ENCODE data around the gene RASSF1.
A peak's percentile ranks its signal among the peaks of the same experiment; 100 is the strongest.

Gene RASSF1

GRCh38 chr3:50299638-50299928, 41.1 kb downstream of the RASSF1 start:
- H3K27ac ChIP-seq (ENCODE audit: low read depth, low read length), result peak overlapping the region; percentile 20
- TF ChIP-seq CTCF (IDR thresholded peaks at IDR 0.05; ENCODE audit: low read depth, low read length, poor library complexity, severe bottlenecking) (no peak), EZH2phosphoT487 (IDR thresholded peaks at IDR 0.05; ENCODE audit: borderline replicate concordance, low read length) (no peak)
- H3K9me3 ChIP-seq (ENCODE audit: control insufficient read depth, insufficient read depth, low read length), result no peaks in the 10 kb centered on the region
- no peaks in the 10 kb centered on the region for H3K27me3 ChIP-seq (ENCODE audit: control insufficient read depth, low read length)
- H3K36me3 ChIP-seq (ENCODE audit: control insufficient read depth, low read length), result no peaks in the 10 kb centered on the region
- H3K4me3 ChIP-seq (ENCODE audit: low read length), result peak overlapping the region; percentile 98
- no peaks in the 10 kb centered on the region for H3K9me2 ChIP-seq (replicated peaks; ENCODE audit: control insufficient read depth, low read length)
- H3K4me2 ChIP-seq (ENCODE audit: low read length), result peak overlapping the region; percentile 98
- peaks cover 19% of the 10 kb centered on the region for H3K4me1 ChIP-seq (ENCODE audit: control insufficient read depth, low read length)
- peaks cover 4% of the 10 kb centered on the region; the same call in 1 of the 2 replicates for H3F3A ChIP-seq (ENCODE audit: control insufficient read depth, insufficient read depth)
- H4K20me1 ChIP-seq (ENCODE audit: control insufficient read depth, insufficient read depth, low read depth, low read length), result no peaks in the 10 kb centered on the region
- H3K79me2 ChIP-seq (ENCODE audit: control insufficient read depth, low read length), result 0 out of 2 replicates have a peak, but pooled peaks cover 3% of the 10 kb centered on the region

- no peaks in the 10 kb centered on the region for H3K36me3 ChIP-seq (ENCODE audit: control insufficient read depth, low read length)
- no peaks in the 10 kb centered on the region for H3K9me2 ChIP-seq (replicated peaks; ENCODE audit: control insufficient read depth, low read length)
- peaks cover 4% of the 10 kb centered on the region; the same call in 1 of the 2 replicates for H3F3A ChIP-seq (ENCODE audit: control insufficient read depth, insufficient read depth)
- H3K79me2 ChIP-seq (ENCODE audit: control insufficient read depth, low read length), result 0 out of 2 replicates have a peak, but pooled peaks cover 3% of the 10 kb centered on the region
- H3K27me3 ChIP-seq (ENCODE audit: control insufficient read depth, low read length), result no peaks in the 10 kb centered on the region
- TF ChIP-seq CTCF (IDR thresholded peaks at IDR 0.05; ENCODE audit: low read depth, low read length, poor library complexity, severe bottlenecking) (peak; percentile 74), EZH2phosphoT487 (IDR thresholded peaks at IDR 0.05; ENCODE audit: borderline replicate concordance, low read length) (no peak)
- peak within 1 kb of the TSS; percentile 98 for H3K4me2 ChIP-seq (ENCODE audit: low read length)
- H3K27ac ChIP-seq (ENCODE audit: low read depth, low read length), result peak within 1 kb of the TSS; percentile 66
- H3K9me3 ChIP-seq (ENCODE audit: control insufficient read depth, insufficient read depth, low read length), result no peaks in the 10 kb centered on the region
- H3K4me3 ChIP-seq (ENCODE audit: low read length), result peak within 1 kb of the TSS; percentile 98
- no peaks in the 10 kb centered on the region for H4K20me1 ChIP-seq (ENCODE audit: control insufficient read depth, insufficient read depth, low read depth, low read length)
- H3K4me1 ChIP-seq (ENCODE audit: control insufficient read depth, low read length), result peaks cover 17% of the 10 kb centered on the region
Observed at GRCh38 chr3:50298836-50299637, 41.6 kb downstream of the RASSF1 start, which contains the start of the genes HYAL3 and NAA80. HYAL3 (minus strand) TSS chr3:50299405; CDS start chr3:50295602, 3,803 bp downstream. NAA80 (minus strand) TSS chr3:50299405; CDS start chr3:50297463, 1,942 bp downstream.

DNA sequence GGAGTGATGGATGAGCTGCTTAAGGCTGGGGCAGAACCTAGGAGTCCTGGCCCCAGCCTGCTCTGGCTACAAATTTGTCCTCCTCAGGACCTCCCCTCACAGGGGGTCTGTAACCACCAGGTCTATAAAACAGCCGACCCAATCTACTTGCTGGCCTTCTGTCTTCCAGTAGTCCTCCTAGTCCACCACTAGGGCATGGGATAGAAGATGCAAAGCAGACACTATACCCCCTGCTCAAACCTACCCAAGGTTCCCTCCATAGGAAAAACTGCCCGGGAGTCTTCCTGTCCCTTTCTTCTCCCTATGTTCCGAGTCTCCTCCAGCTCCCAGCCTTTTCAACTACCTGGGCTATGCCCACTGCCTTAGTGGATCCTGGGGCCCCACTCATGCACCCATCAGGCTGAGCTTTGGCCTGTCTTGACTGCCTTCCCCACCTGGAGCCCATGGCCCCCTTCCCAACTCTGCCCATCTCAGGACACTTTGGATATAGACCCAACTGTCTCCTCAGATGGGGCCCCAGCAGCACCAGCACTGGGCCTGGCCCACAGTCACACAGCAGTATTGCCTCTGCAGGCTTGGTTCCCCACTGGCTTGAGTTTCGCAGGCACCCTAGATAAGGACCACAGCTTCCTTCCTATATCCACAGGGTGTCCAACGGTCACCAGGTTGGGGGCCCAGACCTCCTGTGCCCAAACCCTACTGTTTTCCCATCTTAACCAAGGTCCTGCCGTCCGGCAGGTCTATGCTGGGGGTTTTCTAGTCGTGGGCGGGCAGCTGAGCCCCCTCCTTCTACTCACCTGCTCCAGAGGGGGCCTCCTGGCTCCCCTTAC, 42.5 kb downstream of the RASSF1 start:
- no peaks in the 10 kb centered on the region for H4K20me1 ChIP-seq (ENCODE audit: control insufficient read depth, insufficient read depth, low read depth, low read length)
- H3K4me3 ChIP-seq (ENCODE audit: low read length), result peak overlapping the region; percentile 98
- TF ChIP-seq EZH2phosphoT487 (IDR thresholded peaks at IDR 0.05; ENCODE audit: borderline replicate concordance, low read length), result no peak
- TF ChIP-seq CTCF (IDR thresholded peaks at IDR 0.05; ENCODE audit: low read depth, low read length, poor library complexity, severe bottlenecking), result no peak
- H3K4me1 ChIP-seq (ENCODE audit: control insufficient read depth, low read length), result peaks cover 21% of the 10 kb centered on the region
- H3K36me3 ChIP-seq (ENCODE audit: control insufficient read depth, low read length), result no peaks in the 10 kb centered on the region
- no peaks in the 10 kb centered on the region for H3K9me2 ChIP-seq (replicated peaks; ENCODE audit: control insufficient read depth, low read length)
- peaks cover 4% of the 10 kb centered on the region; the same call in 1 of the 2 replicates for H3F3A ChIP-seq (ENCODE audit: control insufficient read depth, insufficient read depth)
- H3K4me2 ChIP-seq (ENCODE audit: low read length), result peak overlapping the region; percentile 98
- H3K9me3 ChIP-seq (ENCODE audit: control insufficient read depth, insufficient read depth, low read length), result no peaks in the 10 kb centered on the region
- H3K79me2 ChIP-seq (ENCODE audit: control insufficient read depth, low read length), result 0 out of 2 replicates have a peak, but pooled peaks cover 3% of the 10 kb centered on the region
- H3K27me3 ChIP-seq (ENCODE audit: control insufficient read depth, low read length), result no peaks in the 10 kb centered on the region
- no peak overlapping the region for H3K27ac ChIP-seq (ENCODE audit: low read depth, low read length)
